Osteoblast (primary cell): ENCODE data around the gene TCF4. TPM values are rescaled to one million over a fixed set of nuclear protein-coding genes. Genes with fewer than 3 reads are reported as not detected.

Experiments used
- DNase-seq: peaks from one replicate; pipeline ENCODE4 v3.0.0; 2011; ENCODE audit warnings: low spot score, mixed read lengths; ENCODE audit not compliant: insufficient read length; ENCODE audit errors: missing footprints
- H2AFZ ChIP-seq: 2 replicates; pipeline ENCODE4 v1.6.0; 2011; ENCODE audit warnings: mild to moderate bottlenecking, low read length
- H3K27ac ChIP-seq: 2 replicates; pipeline ENCODE4 v1.5.1; 2011; ENCODE audit warnings: mild to moderate bottlenecking, low read depth, low read length, moderate library complexity
- H3K27me3 ChIP-seq: 2 replicates; pipeline ENCODE4 v1.6.0; 2012; ENCODE audit warnings: mild to moderate bottlenecking, control low read depth, inconsistent platforms, low read length, moderate library complexity; ENCODE audit not compliant: insufficient read depth
- H3K36me3 ChIP-seq: 2 replicates; pipeline ENCODE4 v1.5.1; 2011; ENCODE audit warnings: mild to moderate bottlenecking, low read length, control low read depth, moderate library complexity; ENCODE audit not compliant: insufficient read depth
- H3K4me1 ChIP-seq: 2 replicates; pipeline ENCODE4 v1.5.1; 2011; ENCODE audit warnings: mild to moderate bottlenecking, low read length, control low read depth, moderate library complexity; ENCODE audit not compliant: insufficient read depth
- H3K4me2 ChIP-seq: 2 replicates; pipeline ENCODE4 v1.6.0; 2011; ENCODE audit warnings: mild to moderate bottlenecking, low read length; ENCODE audit not compliant: insufficient read depth
- H3K4me3 ChIP-seq: fragments of 200-600 bp; sonication (generic); 3 replicates; pipeline ENCODE4 v1.5.1; 2012; ENCODE audit warnings: mild to moderate bottlenecking, low read length, inconsistent platforms; ENCODE audit not compliant: insufficient read depth
- H3K79me2 ChIP-seq: 2 replicates; pipeline ENCODE4 v1.6.0; 2012; ENCODE audit warnings: mild to moderate bottlenecking, low read length, control low read depth, inconsistent platforms; ENCODE audit not compliant: insufficient read depth
- H3K9me3 ChIP-seq: 2 replicates; pipeline ENCODE4 v1.5.1; 2011; ENCODE audit warnings: low read depth, low read length, control low read depth
- H4K20me1 ChIP-seq: 2 replicates; pipeline ENCODE4 v1.6.0; 2012; ENCODE audit warnings: mild to moderate bottlenecking, low read length, control low read depth; ENCODE audit not compliant: insufficient read depth
- CTCF ChIP-seq: IDR thresholded peaks from 2 replicates; pipeline ENCODE4 v1.5.1; 2011; ENCODE audit warnings: mild to moderate bottlenecking, low read depth, low read length, moderate library complexity; ENCODE audit errors: extremely low read depth
- total RNA-seq: library from RNA; depleted of rRNA; stranded (reverse); fragments of >200 nt; gene quantifications from 2 replicates; pipeline ENCODE4 v1.2.3, GENCODE V29; 2012

The TCF4 gene
- total RNA-seq, 1 donor: 87.2 TPM

GRCh38 chr18:55199291-55199963 is 388.6 kb downstream of the TCF4 start:
- Histone ChIP-seq H3K4me3 (no peak overlapping the region), H3K4me1 (no peaks in the 10 kb centered on the region), H2AFZ (peak overlapping the region; percentile 3), H3K27me3 (peaks cover 4% of the 10 kb centered on the region), H3K4me2 (no peak overlapping the region), H3K36me3 (no peaks in the 10 kb centered on the region), H4K20me1 (no peaks in the 10 kb centered on the region), H3K27ac (no peak overlapping the region), H3K79me2 (no peaks in the 10 kb centered on the region), H3K9me3 (no peaks in the 10 kb centered on the region)
- TF ChIP-seq CTCF: no peak
- DNase-seq: no peak

GRCh38 chr18:55195863-55196262 is 392.1 kb downstream of the TCF4 start:
- no peak for TF ChIP-seq CTCF

GRCh38 chr18:55189972-55190371 is 398.0 kb downstream of the TCF4 start:
- no peak overlapping the region for H3K4me2 ChIP-seq
- no peaks in the 10 kb centered on the region for H3K9me3 ChIP-seq
- H4K20me1 ChIP-seq: no peaks in the 10 kb centered on the region
- no peak overlapping the region for H3K27ac ChIP-seq
- no peak for TF ChIP-seq CTCF
- H2AFZ ChIP-seq: no peak overlapping the region
- H3K4me1 ChIP-seq: no peaks in the 10 kb centered on the region
- no peaks in the 10 kb centered on the region for H3K79me2 ChIP-seq
- H3K4me3 ChIP-seq: no peak overlapping the region
- no peaks in the 10 kb centered on the region for H3K36me3 ChIP-seq
- no peak for DNase-seq
- H3K27me3 ChIP-seq: peaks cover 23% of the 10 kb centered on the region

More at GRCh38 chr18:55195863-55196262, 392.1 kb downstream of the TCF4 start:
- Histone ChIP-seq H3K79me2 (no peaks in the 10 kb centered on the region), H3K4me3 (no peak overlapping the region), H4K20me1 (no peaks in the 10 kb centered on the region), H3K36me3 (no peaks in the 10 kb centered on the region), H3K4me2 (no peak overlapping the region), H2AFZ (no peak overlapping the region), H3K27me3 (peaks cover 4% of the 10 kb centered on the region), H3K4me1 (no peaks in the 10 kb centered on the region), H3K9me3 (no peaks in the 10 kb centered on the region), H3K27ac (no peak overlapping the region)
- DNase-seq: no peak

GRCh38 chr18:55186588-55186987 is 401.4 kb downstream of the TCF4 start:
- H3K4me3 ChIP-seq: no peak overlapping the region
- H3K36me3 ChIP-seq: no peaks in the 10 kb centered on the region
- peaks cover 23% of the 10 kb centered on the region for H3K27me3 ChIP-seq
- no peak overlapping the region for H2AFZ ChIP-seq
- no peaks in the 10 kb centered on the region for H3K9me3 ChIP-seq
- no peaks in the 10 kb centered on the region for H3K79me2 ChIP-seq
- no peak for TF ChIP-seq CTCF
- H3K4me2 ChIP-seq: no peak overlapping the region
- DNase-seq: no peak
- no peaks in the 10 kb centered on the region for H4K20me1 ChIP-seq
- no peak overlapping the region for H3K27ac ChIP-seq
- H3K4me1 ChIP-seq: no peaks in the 10 kb centered on the region
